HG02642 (cell line): Measurements from ENCODE around the gene SPRR3.

Experiments used
- ATAC-seq: cut with Tn5 transposase; IDR thresholded peaks from one replicate; pipeline ENCODE4 v1.9.1; 2021; ENCODE audit warnings: mild to moderate bottlenecking; ENCODE audit not compliant: unreplicated experiment, poor library complexity

The SPRR3 gene, protein sequence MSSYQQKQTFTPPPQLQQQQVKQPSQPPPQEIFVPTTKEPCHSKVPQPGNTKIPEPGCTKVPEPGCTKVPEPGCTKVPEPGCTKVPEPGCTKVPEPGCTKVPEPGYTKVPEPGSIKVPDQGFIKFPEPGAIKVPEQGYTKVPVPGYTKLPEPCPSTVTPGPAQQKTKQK

DNA sequence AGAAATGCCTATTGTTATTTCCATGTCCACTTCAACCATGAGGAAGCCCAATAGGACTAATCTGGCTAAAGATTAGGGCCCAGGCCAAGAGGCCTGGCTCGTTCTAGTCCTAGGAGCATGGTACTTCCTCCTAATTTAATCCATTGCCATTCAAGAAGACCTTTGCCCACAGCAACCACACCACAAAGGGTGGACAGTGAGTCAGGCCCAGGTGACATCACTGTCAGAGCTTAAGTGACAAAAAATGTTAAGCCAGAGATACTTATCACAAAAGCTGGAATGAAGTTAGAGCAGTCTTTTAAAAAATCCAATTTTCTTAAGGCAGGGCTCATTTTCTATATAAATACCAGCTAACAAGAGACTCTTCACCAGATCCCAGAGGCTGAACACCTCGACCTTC lies at the start of gene SPRR3:
TSS of gene SPRR3 (plus strand) at position 368 of the 400 bp plus-strand sequence. CDS start 1,272 bp downstream, outside the sequence.
- no peak for ATAC-seq

DNA sequence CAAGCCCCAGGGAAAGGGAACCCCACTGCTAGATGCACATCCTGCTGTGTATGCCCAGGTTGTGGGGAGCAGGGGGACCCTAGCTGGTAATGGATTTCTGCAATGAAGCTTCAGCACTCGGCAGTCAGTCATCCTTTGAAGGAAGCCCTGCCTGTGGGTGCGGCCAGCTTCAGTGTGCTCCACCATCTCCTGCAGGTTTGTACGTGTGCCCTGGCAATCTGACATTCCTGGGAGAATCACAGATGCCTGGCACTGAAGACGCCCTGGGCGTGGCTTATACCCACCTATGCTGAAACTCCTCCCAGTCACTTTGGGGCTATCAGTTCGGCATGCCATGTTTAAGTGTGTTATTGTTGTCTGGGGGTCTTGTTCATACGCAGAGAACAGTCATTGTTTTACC lies 47.8 kb upstream of the SPRR3 start:
- ATAC-seq: no peak

DNA sequence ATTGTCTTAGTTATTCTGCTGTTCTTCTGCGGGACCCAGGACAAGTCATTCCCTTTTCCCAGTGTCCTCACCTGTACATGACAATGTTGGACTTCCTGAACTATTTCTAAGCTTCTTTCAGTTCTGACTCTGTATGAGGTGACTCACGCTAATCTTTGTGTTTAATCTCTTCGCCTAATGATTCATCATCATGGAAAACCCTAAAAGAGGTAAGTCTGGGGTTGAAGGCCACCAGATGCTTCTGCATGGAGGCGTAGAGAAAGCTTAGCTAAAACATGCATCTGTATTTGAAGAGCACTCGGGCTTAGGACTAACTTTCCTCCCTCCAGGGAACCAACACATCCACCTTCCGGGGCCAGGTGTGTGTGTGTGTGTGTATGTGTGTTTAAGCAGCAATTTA lies 47.1 kb upstream of the SPRR3 start:
- ATAC-seq: no peak

DNA sequence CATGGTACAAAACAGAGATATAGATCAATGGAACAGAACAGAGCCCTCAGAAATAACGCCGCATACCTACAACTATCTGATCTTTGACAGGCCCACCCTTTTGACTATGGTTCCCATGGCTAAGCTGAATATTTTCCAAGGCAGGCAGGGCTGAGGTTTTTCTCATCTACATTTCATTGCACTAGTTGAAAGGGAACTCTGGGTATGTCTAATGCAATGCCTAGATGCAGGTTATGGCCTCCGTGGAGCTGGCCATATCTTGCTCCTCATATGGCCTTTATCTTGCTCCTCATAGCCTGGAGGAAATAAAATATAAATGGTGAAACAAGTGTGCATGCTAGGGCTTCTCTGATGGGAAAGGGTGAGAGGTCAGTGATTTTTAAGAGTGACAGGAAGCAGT lies 44.0 kb upstream of the SPRR3 start:
- no peak for ATAC-seq

DNA sequence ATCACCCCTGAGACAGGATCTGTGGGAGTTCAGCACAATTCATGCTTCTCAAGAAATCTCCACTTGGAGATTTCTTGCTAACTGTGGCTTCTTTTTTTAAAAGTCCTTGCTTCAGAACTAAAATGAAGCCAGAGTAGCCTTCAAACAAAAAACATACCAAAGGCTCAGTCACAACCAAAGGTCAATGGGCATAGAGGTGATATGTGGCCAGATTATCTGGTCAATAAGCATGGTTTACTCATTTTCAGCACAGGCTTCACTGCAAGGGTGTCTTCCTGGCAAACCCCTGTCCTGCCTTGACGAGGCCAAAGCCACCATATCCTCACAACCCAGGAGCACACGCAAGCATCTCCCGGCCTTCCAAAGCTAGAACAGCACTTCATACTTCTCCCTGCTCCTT lies 42.3 kb upstream of the SPRR3 start:
- no peak for ATAC-seq

DNA sequence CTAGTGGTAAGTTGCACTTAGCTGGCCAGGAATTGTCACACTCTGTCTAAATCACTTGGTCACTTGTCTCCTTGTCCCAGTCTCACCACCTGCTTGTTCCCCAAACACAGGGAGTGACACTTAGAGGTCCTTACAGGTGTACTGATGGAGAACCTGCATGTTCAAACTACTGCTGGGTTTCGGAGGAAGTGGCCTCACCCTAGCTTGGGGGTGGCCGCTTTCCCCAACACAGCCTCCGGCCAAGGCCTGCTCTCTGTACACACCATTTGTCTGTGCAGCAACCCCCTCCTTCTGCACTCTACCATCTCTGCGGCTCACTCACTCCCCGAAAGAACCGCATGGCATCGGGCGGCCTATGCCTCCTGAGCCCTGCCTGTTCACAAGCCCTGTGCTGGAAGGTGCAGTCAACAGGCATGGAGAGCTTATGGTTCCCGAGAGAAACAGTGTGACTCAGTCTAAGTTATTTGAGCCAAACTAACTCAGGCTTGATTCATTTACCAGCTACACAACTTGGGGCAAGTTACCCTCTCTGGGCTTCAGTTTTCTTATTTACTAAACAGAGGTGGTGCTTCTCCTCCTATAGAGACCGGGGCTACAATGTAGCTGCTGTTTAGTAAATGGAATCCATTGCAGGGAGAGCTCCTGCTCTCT lies 41.6 kb upstream of the SPRR3 start:
- ATAC-seq: no peak

DNA sequence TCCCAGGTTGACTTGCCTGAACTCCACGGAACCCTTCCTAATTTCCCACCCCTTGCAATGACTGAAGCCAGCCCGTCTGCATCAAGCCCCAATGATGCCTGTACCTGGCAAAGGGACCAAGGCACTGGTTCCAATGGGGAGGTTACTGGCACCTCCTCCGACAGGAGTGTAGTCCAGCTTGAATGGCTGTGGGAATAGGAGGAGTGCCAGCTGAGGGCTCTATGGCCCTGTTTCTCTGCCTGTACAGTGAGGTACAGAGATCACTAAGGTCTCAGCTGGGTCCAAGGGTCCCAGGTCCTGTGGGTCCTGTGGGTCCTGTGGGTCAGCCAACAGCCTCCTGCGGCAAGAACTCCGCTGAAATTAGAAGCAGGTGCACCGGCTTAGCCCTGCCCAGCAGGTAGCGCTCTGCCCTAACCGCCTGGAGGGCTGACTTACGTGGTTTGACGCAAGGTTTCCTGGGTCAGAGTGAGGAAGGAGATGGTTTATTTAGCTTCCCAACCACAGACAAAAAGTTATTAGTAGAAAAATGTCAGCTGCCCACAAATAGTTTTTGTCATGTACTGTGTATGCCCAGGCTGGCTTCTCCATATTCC lies 41.0 kb upstream of the SPRR3 start:
- no peak for ATAC-seq

DNA sequence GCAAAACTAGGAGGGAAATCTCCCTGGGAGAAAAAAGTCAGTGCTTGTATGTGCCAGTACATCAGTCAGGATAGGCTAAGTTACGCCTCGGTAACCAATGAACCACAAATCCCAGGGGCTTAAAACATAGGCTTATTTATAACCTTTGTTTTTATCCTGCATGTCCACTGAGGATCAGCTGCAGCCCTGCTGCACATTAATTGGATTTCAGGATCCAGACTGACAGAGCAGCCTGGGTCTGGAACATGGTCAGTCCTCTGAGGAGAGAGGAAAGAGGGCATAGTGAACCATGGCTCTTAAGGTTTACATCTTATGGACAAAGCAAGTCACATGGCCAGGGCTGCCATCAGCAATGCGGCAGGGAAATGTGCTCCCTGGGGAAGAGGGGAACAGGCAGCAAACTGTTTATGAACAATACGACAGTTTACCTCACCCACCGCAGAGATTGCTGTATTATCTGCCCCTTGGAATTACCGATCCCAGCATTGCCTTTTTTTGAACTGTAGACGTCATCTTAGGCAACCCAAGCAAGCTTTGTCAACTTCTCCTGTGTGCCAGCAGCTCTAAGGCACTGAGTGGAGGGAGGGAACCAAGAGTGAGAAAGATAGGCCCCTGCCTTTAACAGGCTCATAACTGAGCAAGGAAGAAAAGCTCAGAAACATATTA lies 40.2 kb upstream of the SPRR3 start:
- ATAC-seq: no peak

DNA sequence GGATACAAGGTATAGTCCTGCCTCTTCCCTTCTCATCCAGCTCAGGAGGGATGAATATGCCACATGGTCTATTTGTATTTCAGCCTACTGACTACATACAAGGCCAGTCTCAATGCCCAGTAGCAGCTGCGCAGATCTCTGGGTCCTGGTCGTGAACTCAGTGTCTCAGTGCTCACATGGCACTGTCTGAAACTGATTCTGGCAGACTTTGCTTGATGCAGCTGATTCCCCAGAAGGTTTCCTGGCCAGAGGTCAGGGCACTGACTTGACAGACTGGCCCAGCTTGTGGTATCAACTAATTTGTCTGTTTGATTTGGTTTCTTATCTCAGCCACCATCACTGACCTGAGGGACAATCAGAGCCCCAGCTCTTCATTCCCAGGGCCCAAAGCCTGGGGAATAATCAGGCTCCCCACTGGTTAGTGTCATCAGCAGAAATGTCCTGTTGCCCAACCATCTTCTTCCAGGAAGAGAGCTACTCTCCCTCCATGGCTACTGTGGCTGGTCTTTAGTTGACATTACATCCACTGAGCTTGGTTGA lies 38.6 kb upstream of the SPRR3 start:
- ATAC-seq: no peak

DNA sequence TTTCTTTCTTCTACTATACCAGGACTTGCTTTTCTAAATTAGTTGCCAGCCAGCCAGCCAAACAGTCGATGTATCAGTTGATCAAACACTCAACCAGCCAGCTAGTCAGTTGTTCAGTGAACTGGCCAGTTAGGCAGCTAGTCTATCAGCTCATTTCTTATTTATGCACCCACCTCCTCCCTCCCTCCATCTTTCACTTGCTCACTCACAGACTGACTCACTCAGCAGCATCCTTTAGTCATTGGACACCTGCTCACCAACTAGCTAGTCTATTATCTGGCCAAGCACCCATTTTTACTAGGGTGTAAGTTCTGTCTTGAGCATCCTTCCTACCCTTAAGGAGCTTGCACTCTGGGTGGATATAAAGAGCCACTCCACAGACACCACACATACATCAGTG lies 37.0 kb upstream of the SPRR3 start:
- ATAC-seq: no peak

DNA sequence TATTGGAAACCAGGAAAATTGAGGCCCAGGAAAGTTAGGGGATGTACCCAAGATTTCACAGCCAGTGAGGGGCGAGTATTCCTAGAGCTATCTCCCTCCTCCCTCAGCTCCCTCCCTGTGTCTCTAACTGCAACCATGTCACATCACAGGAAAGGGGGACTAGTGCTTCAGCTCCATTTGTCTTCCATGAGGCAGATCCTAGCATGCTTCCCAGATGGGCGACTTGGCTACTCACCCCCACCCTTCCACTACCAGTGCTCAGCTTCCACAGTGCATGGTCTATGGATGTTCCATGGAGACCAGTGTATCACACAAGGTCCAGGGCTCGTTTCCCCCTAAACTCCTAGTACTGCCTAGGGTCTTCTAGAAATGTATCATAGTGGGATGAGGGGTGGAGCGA lies 35.7 kb upstream of the SPRR3 start:
- ATAC-seq: no peak

DNA sequence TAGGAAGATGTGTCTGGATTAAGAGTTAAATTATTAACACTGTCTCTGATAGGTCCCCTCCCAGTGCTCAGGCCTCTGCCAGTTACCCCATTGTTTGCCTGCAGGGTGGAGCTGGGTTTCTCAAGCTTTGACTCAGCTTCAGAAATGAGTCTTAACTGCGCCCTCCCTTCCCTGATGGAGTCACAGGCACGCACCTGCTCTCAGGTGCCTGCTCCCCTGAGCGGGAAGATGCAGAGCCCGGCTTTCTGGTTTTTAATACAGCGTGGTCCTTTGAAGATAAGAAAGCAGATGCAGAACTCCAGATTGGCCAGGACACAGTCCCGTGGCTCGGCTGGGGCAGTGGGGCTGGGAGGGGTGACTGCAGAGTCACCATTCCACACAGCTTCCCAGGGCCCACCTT lies 34.3 kb upstream of the SPRR3 start:
- ATAC-seq: no peak

DNA sequence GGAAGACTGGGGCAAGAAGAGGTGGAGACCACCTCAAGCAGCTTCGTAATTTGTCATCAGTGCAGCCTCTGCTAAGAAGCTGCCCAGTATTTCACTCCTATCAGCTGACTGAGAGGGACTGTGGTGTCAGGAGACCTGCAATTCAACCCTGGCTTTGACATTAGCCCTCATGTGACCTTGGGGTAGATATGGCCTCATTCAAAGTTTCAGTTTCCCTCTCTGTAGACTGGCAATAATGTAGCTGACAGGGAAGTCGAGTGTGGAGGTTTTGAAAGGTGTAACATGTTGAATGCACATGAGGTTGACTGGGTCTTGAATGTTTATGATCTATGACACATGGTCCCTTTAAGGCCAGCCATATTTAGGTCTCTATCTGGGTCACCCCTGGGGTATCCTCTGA lies 33.3 kb upstream of the SPRR3 start:
- no peak for ATAC-seq

DNA sequence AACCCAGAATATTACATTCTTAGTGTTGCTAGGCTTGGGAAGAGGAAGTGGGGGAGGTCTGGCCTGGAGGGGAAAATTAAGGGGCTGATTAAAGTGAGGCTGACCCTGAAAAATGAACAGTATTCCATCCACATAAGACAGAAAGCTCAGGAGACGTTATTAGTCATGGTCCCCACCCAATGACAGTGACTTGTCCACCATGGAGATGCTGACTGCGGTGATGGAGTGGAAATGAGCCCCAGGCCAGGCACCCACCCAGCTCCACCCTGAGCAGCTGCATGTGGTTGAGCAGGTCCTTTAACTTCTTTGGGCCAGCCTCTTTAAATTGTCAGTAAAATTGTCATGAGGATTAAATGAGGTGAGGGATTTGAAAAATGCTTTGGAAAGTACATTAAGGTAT lies 32.5 kb upstream of the SPRR3 start:
- no peak for ATAC-seq

DNA sequence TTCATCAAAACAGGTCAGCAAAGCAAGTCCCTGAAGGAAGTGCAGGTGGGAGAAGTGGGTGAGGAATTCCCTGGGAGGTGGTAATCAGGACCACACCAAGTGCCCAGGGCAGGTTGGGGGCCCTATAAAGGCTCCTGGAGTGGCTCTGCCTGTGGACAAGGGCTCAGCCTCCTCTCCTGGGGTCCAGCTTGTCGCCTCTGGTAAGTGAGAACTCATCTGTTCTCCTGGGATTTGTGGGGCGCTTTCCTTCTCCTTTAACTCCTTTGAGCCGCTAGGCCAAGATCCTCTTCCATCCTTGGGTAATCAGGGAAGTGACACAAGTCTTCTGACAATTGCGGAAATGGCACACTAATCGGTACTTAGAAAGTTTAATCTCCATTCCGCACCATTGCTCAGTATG lies 31.1 kb upstream of the SPRR3 start, which contains the start of gene SPRR4:
TSS of gene SPRR4 (plus strand) at position 154 of the 400 bp plus-strand sequence. CDS start 1,243 bp downstream, outside the sequence.
- no peak for ATAC-seq

DNA sequence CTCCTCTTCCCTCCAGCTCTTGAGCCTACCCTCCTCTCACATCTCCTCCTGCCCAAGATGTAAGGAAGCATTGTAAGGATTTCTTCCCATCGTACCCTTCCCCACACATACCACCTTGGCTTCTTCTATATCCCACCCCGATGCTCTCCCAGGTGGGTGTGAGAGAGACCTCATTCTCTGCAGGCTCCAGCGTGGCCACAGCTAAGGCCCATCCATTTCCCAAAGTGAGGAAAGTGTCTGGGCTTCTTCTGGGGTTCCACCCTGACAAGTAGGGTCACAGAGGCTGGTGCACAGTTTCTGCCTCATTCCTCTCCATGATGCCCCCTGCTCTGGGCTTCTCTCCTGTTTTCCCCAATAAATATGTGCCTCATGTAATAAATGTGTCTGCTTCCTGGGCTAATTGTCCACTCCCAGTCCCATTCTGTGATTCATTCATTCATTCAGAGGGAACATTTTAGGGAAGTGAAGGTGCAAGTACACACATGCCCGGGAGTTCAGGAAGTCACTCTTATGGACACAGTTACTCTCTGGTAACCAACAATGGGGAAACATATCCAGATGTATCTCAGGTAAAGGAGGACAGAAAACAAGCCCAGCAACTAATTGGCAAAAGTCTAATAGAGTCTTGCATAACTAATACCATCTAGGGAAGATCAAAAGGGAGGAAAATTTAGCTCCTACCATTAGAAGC lies 29.2 kb upstream of the SPRR3 start:
- ATAC-seq: no peak

DNA sequence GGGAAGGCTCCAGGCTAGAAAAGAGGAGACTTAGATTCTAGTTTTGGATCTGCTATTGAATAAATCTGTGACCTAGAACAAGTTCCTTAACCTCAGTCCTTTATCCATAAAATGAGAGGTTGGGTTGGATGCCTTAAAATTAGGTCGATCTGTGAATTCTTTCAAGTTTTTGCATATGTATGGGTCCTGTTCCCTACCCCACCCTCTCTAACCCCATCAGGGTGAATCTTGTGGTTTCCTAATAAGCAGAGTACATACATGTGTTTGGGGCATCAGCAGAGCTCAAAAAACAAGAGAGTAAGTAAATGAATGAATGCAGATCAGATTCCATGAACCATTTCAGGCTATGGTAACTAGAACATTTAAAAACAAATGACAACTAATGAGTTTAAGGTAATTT lies 24.9 kb upstream of the SPRR3 start:
- ATAC-seq: no peak

DNA sequence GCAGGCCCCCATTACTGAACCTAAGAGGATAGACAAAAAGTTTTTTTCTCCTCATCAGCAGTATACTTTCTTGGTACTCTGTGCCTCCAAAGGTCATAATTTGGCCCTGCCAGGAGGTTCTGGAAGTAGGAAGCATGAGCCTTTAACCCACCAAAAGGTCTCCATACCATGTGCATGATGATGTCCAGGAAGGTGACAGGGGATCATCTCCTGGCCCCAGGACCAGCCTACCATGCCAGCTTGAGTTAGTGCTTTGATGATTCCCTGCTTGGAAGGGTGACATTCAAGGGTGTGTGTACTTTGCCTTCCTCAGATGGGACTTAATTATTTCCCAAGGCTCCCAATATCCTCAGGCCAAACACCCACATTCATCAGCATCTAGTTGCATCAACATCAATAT lies 23.9 kb upstream of the SPRR3 start:
- no peak for ATAC-seq

DNA sequence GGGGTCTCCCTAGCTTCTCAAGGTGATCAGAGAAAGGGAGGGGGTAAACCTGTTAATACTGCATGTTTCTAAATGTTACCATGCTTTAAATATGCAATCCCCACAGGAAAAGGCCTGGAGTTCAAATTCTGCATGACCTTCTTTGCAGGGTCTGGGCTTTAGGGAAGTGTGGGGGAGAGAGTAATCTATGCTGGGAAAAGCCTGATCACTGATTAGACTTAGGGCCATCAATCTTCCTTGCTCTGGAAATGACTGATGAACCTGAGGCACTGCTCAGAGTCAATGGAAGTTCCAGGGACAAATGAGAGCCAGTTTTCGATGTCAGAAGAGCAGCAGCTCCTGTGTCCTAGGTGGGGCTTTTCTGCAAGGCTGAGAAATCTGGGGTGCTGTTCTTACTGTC lies 20.9 kb upstream of the SPRR3 start:
- no peak for ATAC-seq

DNA sequence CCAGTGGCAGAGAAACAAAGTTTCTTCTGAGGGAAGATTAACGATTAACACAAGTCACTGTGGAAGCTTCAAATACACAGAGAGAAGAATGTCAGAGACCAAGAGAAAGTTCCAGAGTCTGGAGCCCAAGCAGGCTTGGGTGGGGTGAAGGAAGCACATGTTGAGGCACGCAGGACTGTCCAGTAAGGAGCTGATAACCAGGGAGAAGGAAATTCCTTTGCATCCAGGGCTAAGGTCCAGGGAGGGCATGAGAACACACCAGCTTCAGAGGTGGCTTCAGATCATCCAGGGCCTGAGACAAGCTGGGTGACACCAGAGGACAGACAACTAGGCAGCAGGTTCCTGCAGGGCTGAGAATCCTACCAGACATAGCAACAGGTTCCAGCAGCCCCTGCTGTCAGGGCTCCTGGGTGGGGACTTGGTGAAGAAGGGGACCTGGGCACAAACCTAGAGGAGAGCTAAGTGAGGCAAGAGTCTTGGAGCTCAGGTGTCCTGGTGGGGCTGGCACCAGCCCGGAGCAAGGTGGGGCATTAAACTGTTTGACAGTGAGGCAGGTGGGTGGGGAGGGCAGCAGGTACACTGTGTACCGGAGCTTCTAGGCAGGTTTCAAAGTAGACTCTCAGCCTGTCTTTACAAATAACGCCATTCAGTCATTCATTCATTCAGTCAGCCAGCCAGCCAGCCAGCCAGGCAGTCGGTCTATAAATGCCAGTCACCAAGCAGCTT lies 20.2 kb upstream of the SPRR3 start:
- no peak for ATAC-seq
